GM12874 (cell line): ENCODE data around the gene PPM1D.

Experiments
- TF ChIP-seq, protein P1 (sequence below): IDR thresholded peaks from 2 replicates; pipeline ENCODE4 v1.5.1; 2011; ENCODE audit warnings: low read depth, mild to moderate bottlenecking, control low read depth, low read length, moderate library complexity; ENCODE audit not compliant: insufficient read depth

The PPM1D gene

DNA sequence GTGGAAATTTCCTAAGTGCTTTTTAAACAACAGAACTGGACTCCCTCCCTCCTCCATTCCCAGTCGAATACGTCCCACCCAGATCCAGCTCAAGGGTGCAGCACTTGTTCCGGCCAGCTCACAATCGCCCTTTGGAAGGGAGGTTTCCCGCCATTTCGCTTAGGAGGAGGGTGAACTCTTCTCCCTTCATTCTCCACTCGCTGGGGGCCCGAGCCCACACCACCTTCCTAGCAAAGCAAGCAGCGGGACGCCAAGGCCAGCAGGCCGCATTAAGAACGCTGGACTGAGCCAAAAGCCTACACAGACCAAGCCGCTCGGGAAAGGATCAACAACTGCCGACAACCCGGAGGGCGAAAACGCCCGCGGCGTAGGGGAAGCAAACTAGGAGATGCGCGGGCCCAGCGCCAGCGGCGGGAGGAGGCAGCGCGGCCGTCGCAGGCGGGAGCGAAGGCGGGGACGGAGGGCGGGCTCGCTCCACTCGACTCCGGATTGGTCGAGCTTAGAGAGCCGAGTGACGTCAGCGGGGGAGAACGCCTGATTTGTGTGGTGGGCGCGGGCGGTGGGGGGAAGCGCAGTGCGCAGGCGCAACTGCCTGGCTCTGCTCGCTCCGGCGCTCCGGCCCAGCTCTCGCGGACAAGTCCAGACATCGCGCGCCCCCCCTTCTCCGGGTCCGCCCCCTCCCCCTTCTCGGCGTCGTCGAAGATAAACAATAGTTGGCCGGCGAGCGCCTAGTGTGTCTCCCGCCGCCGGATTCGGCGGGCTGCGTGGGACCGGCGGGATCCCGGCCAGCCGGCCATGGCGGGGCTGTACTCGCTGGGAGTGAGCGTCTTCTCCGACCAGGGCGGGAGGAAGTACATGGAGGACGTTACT is at the start of gene PPM1D:
PPM1D (plus strand) TSS at position 574 of the 870 bp plus-strand sequence; CDS start at position 796, 222 bp downstream.
- TF ChIP-seq, protein P1, sequence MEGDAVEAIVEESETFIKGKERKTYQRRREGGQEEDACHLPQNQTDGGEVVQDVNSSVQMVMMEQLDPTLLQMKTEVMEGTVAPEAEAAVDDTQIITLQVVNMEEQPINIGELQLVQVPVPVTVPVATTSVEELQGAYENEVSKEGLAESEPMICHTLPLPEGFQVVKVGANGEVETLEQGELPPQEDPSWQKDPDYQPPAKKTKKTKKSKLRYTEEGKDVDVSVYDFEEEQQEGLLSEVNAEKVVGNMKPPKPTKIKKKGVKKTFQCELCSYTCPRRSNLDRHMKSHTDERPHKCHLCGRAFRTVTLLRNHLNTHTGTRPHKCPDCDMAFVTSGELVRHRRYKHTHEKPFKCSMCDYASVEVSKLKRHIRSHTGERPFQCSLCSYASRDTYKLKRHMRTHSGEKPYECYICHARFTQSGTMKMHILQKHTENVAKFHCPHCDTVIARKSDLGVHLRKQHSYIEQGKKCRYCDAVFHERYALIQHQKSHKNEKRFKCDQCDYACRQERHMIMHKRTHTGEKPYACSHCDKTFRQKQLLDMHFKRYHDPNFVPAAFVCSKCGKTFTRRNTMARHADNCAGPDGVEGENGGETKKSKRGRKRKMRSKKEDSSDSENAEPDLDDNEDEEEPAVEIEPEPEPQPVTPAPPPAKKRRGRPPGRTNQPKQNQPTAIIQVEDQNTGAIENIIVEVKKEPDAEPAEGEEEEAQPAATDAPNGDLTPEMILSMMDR = no peak

DNA sequence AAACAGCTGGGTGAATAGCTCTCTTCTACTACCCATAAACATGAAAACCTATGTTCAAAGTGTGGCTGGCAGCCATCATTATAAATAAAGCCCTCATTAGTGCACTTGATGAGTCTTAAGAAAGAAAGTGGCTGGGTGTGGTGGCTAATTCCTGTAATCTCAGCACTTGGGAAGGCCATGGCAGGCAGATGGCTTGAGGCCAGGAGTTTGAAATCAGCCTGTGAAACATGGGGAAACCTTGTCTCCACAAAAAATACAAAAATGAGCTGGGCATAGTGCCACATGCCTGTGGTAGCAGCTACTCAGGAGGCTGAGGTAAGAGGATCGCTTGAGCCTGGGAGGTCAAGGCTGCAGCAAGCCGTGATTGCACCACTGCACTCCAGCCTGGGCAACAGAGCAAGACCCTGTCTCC is 45.6 kb upstream of the PPM1D start:
- TF ChIP-seq, protein P1 = no peak

DNA sequence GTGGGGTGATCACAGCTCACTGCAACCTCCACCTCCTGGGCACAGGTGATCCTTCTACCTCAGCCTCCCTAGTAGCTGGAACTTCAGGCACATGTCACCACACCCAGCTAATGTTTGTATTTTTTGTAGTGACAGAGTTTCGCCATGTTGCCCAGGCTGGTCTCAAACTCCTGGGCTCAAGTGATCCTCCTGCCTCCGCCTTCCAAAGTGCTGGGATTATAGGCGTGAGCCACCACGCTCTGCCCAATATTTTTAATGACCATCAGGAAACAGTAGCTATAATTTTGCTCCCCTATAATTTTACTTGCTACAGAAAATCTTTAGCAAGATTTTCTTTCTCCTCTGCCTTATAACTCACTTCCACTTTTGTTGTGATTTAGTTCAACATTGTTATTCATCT is 44.2 kb upstream of the PPM1D start:
- TF ChIP-seq, protein P1 = no peak

DNA sequence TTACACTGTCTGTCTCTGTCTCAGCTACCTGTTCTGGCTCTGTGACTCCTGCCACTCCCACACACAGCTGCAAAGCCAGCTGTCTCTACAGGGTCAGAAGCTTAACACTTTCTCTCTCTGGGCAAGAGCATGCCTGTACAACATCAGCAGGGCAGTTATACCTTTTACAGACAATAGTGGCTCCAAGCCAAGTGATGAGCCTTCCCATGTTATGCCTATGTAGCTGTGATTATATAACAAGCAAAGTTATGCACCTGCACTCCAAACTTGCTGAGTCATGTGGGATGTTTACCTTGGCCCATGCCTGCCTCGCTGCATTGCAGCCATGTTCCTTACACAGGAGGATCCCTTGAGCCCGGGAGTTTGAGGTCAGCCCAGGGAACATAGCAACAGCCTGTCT is 42.2 kb upstream of the PPM1D start:
- TF ChIP-seq, protein P1 = no peak

DNA sequence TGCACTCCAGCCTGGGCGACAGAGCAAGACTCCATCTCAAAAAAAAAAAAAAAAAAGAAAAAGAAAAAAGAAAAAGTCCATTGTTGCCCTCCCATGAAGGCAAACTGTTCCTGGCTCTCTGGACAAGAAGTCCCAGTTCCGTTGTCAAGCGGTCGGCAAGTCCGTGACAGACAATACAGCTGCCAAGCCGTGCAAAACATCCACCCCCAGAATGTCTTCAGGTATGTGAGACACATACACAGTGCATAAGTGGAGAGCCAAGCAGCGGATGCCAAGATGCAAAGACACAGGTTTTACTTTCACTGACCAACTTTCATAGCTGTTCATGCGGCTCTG is 40.4 kb upstream of the PPM1D start:
- TF ChIP-seq, protein P1 = no peak

DNA sequence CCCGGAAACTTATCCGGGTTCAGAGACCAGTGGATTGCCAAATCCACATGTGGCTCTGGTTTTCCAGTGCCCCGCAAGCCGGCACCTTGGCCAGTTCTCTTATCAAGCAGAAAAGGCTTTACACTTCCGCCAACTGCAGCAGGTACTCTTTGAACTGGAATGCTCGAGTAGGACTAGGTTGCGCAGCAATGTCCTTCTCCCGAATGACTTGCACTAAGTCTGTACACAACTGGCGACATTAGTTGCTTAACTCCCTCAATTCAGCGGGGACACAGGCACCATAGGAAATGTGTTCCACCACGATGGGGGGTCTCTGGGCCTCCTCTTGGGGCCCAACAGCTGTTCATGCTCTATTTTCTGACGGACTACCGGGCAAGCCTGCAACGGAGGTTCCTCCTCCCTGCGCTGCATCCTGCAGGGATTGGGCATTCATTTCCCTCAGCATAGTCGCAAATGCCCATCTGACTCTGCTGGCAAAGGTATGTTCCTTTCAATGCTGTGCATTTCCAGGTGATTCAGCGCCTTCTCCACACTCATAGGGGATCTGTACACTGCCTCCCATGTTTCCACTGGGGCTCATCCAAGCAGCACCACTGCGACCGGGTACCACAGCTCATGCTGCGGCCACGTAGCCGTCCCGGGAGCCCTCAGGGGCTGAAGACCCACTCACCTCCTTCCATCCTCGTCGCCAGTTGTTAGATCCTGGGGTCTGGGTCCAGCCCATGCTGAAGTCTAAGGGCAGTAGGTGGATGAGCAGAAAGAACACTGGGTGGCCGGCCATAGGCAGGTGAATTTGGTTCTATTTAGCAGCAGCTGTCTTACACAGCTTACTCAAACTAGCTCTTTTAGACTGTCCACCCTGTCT is 39.8 kb upstream of the PPM1D start:
- TF ChIP-seq, protein P1 = no peak

DNA sequence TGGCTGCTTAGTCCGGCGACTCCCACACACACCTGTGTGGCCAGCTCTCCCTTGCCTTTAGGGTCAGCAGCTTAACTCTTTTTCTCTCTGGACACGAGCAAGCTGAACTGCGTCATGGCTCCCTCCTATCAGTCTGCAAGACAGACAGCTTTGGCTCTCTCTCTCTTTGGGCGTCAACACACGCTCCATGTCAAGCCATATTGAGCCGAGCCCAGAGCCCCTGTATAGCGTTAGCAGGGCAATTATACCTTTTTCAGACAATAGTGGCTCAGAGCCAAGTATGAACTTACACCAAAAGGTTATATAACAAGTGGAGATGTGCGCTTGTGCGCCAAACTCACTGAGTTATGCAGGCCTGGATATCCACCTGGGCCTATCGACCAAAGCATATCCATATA is 39.1 kb upstream of the PPM1D start:
- TF ChIP-seq, protein P1 = no peak
